ENCODE results near the gene BCL11A.

The BCL11A gene

DNA sequence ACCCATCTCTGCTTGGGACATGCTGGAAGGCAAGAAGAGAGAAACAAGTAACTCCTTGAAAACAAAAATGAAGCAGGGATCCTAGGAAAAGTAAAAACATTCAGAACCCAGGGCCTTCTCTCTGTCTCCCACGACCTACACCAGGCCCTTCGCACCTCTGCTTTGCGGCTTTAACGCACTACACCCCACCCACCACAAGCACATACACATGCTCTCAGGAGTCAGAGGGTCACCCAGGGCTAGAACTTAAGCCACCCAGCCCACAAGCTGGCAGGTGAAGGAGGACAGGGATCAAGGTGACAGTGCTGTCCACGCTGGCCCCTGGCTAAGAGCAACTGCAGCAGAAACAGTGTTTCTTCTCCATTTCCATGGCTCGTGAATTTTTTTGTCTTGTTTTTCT is 72.2 kb downstream of the BCL11A start:
- DNase-seq, result no peak

DNA sequence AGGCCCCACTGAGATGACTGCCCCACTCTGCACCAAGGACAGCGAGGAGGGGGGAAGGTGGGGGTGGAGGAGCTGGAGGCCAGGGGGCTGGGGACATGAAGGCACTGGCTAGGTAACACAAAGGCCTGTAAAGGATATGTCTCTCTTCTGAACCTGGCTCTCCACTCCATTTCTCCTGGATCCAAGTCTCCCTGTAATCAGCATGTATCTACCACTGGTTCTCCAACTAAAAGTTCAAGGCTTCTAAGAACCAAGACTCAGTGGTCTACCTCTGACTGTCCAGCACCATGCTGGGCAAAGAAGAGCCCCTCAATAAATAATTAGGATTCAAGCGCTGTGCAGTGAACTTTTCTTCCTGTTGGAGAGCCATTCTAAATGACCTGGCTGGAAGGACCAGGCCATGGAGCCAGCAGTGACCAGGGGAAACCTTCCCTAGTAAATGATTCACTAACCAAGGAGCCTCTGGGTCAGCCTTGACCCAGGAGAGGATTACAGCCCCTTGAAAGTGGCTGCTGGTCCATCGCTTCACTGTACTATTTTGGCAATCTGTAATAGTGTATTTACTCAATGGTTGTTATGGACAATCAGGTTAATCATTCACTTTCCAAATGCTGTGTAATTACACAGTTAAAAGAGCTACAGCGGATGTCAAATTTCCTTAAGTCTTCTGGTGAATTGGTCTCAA is 73.2 kb downstream of the BCL11A start:
- DNase-seq, result no peak

DNA sequence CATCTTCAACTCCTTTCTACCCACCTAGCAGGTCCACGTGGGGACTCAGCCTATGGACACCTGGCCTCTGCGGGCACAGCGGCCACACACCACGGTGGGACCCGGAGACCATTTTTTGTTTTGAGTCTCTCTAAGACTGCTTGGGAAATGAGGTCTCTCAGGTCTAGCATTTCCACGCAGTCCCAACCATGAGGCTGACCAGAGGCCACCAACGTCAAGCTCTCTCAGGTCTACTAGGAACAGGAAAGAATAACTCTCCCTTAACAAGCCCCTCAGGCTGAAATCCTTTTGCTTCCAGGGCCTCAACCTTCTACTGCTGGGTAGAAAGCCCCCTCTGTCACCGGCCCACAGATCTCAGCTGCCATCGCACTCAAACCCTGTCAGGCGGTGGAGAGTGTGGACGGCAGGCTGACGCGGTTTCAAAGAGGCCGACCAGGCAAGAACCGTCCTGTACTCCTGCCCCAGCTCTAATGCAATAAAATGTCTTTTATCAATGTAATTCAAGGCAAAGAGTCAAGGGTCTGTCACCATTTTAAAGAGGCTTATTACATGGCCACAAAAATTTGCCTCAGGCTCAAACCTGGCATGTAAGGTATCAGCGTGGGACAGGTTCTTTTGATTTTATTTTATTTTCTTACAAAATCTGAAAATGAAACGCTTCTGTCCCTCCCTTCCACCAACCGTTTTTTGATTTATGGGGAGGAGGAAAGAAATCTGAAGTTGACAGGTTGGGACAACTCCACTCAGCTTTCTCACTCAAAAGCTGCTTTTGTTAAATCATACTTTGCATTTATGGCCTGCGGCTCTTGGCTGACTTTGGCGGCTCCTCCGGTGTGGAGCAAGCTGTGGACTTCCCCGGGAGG is 74.0 kb downstream of the BCL11A start:
- no peak for DNase-seq

DNA sequence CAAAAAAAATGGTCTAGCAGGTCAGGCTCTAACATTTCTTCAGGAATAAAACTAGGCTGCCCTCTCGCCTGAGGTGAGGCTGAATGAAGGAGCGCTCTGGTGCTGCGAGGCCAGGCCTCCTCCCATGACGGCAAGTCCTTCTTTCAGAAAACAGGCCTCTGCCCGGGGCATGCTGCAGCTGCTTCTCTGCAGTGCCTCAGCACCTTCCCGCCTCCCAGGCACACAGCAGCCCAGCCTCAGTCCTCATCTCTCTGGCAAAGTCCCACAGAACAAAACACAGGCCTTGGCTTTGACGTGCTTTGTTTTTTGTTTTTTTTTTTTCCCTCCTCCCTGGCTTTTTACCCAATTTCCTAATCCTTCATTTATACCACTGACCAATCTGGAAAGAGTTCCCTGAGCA is 74.8 kb downstream of the BCL11A start:
- no peak for DNase-seq

DNA sequence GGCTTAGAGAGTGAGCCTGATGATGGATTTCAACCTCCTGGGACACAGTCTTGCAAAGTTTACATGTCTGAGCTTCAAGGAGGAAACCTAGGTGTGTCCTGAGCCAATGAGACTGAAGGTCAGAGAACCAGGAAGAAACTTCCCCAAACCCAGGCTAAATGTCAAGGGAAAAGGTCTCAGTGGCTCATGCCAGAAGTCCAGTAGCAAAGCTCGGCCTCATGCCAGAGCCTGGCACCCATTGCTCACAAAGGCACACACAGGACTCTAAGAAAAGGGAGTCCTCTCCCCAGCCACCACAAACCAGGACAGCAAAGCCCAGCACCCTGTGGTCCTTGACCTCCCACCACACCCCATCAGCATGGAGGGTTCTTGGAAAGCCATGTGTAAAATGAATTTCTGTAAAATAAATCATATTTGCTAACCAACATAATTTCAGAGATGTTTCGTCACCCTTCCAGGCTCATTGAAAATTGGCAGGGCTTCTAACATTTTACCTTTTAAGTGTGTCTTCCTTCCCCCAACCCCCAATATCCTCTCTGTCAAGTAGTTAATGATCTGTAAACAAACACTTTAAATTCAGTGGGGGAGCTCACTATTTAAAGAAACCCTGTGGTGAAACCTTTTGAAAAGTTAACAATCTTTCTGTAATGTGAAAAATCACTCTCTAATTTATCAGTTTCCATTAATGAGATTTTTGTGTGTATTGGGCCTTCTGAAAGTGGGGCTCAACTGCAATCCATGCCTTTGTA is 77.1 kb downstream of the BCL11A start:
- no peak for DNase-seq

DNA sequence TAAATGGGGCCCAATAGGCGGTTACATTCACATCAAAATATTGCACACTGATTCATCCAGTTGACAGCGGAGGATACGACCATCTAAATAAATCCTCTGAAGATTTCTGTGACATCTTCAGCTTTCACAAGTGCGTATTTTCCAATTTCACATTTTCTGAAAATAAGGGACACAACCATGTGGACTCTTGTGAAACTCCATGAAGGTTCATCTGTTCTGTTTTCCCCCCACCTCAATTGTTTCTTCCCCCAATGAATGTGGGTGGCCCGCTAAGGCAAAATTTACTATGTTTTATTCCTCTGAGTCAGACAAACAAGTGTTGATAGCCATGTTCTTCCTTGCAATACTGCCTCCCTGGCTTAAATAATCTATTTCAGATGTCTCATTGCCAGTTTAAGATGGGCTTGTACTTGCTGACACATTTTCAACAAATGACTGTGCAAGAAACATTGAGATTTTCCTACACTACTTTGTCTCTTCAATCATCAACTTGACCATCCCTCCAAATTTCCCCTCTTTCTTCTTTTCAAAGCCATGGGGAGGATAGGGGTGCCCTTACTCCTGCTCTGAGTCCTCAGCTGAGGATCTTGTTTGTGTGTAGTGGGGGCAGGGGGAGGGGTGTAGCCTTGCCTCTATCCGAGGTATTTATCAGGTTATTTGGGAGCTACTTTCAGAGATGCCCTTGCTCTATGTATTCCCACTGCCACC is 78.2 kb downstream of the BCL11A start:
- no peak for DNase-seq

DNA sequence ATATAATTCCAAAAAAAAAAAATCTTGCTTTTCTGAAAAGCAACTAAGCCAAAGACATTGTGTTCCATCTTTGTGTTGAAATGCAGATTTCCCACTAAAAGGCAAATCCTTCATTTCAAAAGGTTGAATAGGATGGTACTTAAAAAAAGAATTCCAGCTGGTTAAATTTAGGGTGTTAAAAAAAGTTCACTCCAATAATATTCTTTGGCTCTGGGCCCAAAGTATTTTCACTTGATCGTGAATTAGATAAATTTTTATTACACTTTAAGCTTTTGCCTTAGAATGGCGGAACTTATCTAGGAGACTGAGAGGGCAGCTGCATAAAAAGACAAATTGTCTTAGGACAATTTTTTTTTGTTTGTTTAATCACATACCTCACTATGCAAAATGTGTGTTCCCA is 79.2 kb downstream of the BCL11A start:
- no peak for DNase-seq

DNA sequence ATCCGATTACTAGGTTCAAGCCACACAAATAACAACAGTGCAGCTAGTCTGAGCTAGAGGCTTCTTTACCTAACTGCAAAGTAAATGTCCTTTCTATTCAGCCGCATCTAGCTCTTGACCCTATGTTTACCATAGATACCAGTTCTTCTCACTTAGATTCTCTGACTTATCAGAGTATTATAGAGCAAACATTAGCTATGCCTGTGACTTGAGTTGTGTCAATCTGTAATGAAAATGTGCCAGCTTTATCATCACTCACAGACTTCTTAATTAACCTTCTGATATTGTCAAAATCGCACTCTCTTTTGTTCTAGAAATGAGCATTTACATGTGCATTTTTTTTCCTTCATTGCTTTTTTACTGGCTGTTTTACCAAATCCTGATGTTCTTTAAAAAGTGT is 79.9 kb downstream of the BCL11A start:
- no peak for DNase-seq

DNA sequence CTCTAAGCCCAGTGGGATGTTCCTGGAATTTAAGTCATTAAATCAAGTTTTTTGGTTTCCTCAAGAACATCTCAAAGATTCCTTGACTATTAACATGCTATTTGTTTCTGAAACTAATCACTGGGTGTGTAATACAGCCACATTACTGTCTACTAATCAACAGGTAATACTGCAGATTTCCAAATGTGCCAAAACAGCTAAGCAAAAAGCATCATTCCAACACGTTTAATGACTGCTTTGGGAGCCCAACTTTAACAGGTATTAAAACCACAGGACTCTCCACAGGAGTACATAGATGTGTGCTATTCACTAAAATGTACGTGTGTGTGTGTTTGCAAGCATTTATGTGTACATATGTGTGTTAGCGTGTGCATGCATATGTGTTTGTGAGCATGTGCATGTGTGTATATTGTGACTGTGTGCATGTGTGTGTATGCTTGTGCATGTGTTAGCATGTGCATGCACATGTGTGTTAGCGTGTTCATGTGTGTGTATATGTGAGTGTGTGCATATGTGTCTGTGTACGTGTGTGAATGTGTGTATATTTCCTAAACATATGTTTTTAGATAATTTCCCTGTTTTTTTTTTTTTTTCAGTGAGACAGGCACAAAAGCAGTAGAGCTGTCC is 80.7 kb downstream of the BCL11A start:
- DNase-seq, result no peak

DNA sequence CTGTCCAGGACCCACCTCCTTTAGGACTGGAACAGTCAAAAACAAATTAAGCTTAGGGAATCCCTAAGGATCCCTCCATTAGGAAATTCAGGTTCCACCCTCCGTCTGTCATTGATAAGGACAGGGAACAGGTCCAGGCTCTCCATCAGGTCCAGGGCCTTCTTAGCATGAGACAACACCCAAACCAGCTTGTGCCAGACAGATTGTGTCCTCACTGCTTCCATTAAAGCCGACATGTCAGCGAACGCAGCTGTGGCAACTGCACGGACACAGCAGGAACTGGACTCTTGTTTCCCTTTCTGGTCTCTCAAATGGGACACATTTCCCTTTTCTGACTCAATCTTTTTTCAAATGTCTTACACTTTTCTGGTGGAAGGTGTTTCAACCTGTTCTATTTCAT is 81.4 kb downstream of the BCL11A start:
- no peak for DNase-seq

DNA sequence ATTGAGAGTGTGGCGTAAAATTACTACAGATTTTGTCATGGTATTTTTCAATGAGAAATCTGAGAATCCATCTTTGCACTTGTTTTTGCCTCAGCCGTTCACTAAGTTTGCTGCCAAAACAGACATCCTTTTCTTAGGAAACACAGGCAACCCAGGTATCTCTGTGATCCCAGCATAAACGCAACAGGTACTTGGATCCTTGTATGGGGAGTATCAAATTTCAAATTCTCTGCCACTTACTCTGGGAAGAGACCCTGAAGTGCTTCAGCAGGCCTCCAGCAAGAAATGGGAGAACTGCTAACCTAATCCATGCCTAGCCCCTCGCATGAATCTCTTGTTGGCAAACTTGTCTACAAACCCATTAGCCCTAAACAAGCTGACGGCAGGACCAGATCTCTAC is 83.1 kb downstream of the BCL11A start:
- DNase-seq, result no peak

DNA sequence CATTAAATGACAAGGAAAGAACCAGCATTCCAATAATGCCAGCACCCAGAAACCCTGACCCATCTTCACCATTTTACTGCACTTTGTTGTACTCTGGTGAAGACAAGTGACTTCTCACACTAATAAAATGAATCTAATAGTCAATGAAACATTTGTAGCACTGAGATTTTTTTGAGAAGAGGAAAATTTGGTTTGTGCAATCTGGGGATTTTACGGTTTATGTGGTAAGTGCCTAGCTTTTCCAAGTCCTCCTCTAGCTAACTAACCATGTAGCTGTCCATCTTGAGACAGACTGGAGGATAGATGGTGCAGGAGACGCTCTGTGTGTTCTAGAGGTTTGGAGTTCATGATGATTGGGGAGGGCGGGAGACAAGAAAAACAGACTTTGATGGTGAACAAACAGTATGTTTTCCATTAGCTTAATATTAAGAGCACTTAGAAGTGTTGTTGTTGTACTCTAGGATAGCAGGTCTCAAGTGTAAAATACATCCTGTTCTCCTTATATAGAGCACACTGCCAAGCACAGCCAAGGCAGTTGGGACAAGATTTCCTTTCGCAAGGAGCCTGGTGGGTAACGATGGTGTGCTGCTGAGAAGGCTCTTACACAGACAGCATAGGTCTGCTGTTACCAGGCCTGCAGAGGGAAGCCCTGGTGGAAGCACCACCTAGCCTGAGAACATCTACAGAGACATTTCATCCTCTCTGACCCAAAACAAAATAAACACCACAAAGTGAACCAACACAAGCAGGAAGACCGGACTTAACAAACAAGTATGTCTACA is 83.7 kb downstream of the BCL11A start:
- no peak for DNase-seq

DNA sequence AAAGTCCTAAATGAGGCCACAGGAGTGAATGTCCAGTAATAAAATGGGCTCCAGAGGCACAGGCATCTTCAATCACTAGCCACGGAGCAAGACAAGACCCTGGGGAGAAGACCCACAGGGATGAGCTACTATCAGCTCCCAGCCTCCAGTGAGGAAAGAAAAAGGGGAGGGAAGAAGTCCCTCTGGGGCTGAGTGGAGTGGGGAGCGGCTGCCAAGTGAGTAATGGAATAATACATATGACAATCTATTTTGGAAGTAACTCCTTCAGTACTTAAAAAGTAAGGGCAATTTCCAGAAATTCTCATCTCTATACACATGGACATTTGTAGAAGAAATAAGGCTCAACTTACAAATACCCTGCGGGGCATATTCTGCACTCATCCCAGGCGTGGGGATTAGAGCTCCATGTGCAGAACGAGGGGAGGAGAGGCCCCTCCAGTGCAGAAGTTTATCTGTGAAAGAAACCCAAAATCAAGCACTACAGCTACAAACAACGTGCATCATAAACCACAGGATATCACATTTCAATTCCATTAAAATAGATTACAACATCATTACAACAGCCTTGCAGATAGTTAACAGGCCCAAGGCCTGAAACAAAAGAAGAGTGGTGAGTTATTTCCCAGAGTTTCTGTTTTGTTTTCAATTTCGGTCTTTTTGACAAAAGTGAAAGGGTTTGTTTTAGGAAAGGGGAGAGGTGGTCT is 84.9 kb downstream of the BCL11A start:
- DNase-seq, result no peak

DNA sequence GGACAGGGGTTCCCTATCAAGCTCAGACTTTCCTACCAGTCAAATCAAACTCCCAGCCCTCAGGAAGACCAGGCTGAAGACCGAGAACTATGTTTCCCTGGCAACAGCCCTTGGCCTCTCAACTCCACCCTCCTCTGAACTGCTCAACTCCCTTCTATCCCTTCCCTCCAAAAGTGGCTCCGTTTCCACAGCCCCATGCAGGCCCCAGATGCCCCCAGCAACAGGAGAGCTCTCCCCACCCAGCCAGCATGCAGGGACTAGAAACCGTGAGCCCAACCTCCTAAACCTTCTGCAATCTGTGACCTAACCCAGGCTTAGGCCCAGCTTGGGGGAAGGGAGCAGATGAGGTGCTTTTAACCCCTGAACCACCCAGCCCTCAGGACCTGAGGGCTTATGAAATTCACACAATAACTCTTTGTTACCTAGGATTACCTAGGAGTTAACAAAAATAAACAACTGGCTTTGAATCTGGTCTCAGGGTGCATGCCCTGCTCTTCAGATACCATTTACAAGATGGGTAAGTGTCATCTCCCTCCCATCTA is 87.2 kb downstream of the BCL11A start:
- no peak for DNase-seq

DNA sequence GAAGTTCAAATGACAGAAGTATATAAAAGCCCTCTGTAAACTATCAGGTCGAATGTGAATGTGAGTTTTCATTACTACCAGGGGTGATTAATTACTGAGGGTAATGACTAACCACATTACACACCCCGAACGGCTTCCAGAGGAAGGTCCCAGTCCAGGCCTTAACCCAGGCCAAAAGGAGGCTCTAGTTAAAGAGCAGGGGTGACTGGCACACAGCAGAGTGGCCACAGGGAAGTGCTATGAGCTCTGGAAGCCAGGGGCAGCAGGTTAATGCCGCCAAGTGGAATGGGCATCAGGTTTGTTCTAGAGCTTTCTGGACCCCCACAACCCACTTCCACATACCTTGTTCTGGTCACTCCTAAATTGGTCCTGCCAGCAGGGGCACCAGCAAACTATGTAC is 87.7 kb downstream of the BCL11A start:
- no peak for DNase-seq

DNA sequence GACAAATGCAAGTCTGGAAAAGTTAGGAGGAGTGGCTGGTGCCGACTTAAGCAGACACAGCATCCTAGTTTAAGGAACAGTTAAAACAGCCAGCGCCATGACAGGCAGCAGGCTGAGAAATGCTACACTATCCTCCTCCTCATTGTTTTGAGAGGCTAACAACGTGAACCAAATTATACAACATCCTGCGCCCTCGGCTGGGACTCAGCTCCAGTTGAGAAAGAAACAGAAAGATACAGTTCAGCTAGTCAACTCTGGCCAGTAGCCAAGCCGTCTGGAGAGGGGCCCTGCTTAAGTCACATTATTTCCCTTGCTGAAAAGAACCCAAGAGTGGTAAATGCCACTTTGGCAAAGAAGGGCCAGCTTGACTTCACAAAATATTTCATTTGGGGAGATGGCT is 90.2 kb downstream of the BCL11A start:
- no peak for DNase-seq

DNA sequence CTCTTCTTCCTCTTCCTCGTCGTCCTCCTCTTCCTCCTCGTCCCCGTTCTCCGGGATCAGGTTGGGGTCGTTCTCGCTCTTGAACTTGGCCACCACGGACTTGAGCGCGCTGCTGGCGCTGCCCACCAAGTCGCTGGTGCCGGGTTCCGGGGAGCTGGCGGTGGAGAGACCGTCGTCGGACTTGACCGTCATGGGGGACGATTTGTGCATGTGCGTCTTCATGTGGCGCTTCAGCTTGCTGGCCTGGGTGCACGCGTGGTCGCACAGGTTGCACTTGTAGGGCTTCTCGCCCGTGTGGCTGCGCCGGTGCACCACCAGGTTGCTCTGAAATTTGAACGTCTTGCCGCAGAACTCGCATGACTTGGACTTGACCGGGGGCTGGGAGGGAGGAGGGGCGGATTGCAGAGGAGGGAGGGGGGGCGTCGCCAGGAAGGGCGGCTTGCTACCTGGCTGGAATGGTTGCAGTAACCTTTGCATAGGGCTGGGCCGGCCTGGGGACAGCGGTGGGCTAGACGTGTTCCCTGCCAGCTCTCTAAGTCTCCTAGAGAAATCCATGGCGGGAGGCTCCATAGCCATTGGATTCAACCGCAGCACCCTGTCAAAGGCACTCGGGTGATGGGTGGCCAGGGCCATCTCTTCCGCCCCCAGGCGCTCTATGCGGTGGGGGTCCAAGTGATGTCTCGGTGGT is 91.9 kb downstream of the BCL11A start:
- no peak for DNase-seq

DNA sequence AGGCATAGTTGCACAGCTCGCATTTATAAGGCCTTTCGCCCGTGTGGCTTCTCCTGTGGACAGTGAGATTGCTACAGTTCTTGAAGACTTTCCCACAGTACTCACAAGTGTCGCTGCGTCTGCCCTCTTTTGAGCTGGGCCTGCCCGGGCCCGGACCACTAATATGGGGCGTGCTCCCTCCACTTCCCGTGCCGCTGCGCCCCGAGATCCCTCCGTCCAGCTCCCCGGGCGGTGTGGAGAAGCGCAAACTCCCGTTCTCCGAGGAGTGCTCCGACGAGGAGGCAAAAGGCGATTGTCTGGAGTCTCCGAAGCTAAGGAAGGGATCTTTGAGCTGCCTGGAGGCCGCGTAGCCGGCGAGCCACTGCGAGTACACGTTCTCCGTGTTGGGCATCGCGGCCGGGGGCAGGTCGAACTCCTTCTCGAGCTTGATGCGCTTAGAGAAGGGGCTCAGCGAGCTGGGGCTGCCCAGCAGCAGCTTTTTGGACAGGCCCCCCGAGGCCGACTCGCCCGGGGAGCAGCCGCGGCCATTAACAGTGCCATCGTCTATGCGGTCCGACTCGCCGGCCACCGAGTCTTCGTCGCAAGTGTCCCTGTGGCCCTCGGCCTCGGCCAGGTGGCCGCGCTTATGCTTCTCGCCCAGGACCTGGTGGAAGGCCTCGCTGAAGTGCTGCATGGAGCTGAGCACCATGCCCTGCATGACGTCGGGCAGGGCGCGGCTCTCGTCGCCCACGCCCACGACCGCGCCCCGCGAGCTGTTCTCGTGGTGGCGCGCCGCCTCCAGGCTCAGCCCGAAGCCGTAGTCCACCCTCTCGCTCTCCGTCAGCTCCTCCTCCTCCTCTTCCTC is 92.7 kb downstream of the BCL11A start:
- DNase-seq, result no peak

DNA sequence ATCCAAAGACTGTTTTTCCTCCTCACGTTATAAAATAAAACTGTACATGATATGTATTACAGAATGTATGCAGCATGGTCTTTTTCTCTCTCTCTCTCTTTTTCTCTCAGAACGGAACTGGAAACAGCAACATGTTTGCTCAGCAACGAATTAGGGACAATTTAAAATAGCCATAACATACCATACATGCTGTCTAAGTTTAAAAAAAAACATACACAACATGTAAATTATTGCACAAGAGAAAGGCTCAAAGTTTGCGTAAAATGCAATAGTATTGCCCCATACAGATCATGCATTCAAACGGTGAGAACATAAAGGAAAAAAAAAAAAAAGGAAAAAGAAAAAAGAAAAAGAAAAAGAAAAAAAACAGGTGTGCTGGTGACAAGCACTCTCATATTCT is 93.6 kb downstream of the BCL11A start:
- DNase-seq, result no peak

Data from activated naive CD4-positive, alpha-beta T cell (primary cell).